ENCODE results near the gene WASHC2A.
"Not testable (repeated sequence)": the region's sequence is repeated elsewhere in the genome, so short reads cannot be mapped to it uniquely, and the experiment has no call there.

Gene WASHC2A

GRCh38 chr10:50101747-50102146 is 34.0 kb downstream of the WASHC2A start:
- not testable (repeated sequence) for H3K27ac ChIP-seq; H3K4me3 ChIP-seq (ENCODE audit: low read depth in 1 of 2, low read length in 1 of 2); H3K9me3 ChIP-seq; H3K4me1 ChIP-seq (ENCODE audit: control insufficient read depth in 1 of 2, insufficient read depth in 1 of 2, low read depth in 1 of 2, low read length in 1 of 2); H3K27me3 ChIP-seq
- peaks cover 39% of the 10 kb centered on the region for H3K36me3 ChIP-seq

DNA sequence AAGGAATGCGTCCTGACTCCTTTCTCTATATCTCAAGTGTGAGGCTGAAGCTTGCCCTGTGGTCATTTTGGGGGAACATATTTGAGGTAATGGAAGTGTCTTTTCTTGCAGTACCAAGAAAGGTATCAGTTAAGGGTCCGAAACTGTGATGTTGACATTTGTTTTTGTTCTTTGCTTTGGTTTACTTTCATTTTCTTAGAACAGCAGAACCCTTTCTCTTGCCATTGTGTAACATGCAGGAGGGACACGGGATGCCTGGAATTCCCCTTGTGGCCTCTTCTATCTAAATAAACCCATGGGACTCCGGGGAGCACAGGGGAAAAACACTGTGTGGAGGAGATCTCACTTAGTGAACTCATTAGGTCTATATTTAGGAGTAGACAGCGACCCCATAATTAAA is 34.5 kb downstream of the WASHC2A start:
- H3K9me3 ChIP-seq; H3K4me3 ChIP-seq (ENCODE audit: low read depth in 1 of 2, low read length in 1 of 2); H3K4me1 ChIP-seq (ENCODE audit: control insufficient read depth in 1 of 2, insufficient read depth in 1 of 2, low read depth in 1 of 2, low read length in 1 of 2); H3K27ac ChIP-seq; H3K27me3 ChIP-seq: not testable (repeated sequence)
- H3K36me3 ChIP-seq, result peaks cover 39% of the 10 kb centered on the region

DNA sequence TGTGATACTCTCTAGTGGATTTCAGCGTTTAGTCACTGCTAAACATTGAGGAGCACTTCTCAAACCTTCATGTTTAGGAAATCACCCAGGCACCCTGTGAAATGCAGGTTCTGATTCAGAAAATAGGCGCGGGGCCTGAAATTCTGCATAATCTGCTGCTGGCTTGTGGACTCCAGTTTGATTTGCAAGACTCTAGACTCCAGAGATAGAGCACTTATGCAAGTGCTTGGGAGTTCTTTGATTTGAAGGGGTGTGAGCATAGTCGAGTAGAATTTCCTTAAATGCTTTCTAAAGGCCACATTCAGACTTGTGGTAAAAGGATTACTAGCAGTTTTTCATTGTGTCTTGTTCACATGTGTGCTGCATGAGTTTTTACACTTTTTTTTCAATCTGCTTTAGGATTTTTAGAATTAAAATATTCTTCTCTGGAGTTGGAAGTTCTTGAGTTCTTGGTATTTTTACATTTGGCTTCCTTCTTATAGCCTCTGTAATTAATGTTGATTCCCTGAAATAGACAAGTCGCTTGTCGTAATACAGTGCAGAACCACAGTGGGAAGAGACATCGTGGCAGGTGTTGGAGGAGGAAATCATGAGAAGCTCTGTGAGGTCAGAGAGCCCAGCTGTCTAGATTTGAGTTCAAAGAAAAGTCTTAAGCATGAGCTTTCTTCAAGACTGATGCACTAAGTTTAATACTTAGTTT is 41.4 kb downstream of the WASHC2A start:
- H3K36me3 ChIP-seq, result peaks cover 13% of the 10 kb centered on the region
- not testable (repeated sequence) for H3K4me3 ChIP-seq (ENCODE audit: low read depth in 1 of 2, low read length in 1 of 2); H3K27me3 ChIP-seq; H3K27ac ChIP-seq; H3K4me1 ChIP-seq (ENCODE audit: control insufficient read depth in 1 of 2, insufficient read depth in 1 of 2, low read depth in 1 of 2, low read length in 1 of 2); H3K9me3 ChIP-seq

DNA sequence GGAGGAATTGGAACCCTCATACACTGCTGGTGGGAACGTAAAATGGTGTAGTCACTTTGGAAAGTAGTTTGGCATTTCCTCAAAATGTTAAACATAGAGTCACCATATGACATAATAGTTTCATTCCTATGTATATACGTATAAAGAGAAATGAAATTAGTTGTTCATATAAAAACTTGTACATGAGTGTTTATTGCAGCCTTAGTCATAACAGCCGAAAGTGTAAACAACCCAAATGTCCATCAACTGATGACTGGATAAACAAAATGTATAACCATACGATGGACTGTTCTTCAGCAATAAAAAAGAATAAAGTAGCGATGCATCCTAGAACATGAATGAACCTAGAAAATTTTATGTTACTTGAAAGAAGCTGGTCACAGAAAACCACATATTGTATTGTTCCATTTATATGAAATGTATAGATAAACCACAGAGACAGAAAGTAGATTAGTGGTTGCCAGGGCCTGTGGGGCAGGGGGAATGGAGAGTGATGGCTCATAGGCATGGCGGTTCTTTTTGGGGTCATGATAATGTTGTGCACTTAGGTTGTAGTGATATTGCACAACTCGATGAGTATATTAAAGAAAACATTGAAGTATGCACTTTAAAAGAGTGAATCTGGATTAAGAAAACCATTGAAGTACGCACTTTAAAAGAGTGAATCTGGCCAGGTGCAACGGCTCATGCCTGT is 44.8 kb downstream of the WASHC2A start:
- not testable (repeated sequence) for H3K4me1 ChIP-seq (ENCODE audit: control insufficient read depth in 1 of 2, insufficient read depth in 1 of 2, low read depth in 1 of 2, low read length in 1 of 2); H3K4me3 ChIP-seq (ENCODE audit: low read depth in 1 of 2, low read length in 1 of 2); H3K27me3 ChIP-seq; H3K27ac ChIP-seq; H3K9me3 ChIP-seq
- H3K36me3 ChIP-seq, result peaks cover 11% of the 10 kb centered on the region

DNA sequence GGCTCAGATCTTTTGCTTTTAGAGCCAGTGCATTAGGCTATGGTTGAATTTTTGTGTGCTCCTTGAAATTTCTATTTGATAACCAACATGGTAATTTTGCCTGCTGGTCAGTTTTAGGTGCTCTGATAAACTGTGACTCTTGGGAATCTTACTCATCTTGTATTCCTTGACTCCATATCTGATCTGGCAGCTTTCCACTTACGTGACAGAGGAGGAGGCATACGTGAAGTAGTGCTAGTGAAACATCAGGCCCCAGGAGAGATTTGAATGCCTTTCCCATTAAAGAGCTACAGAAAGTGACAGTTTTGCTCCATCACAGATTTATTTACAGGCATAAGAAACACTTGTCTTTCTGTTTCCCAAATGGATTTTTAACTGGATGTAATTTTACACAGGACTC is 59.0 kb downstream of the WASHC2A start:
- H3K27me3 ChIP-seq; H3K4me1 ChIP-seq (ENCODE audit: control insufficient read depth in 1 of 2, insufficient read depth in 1 of 2, low read depth in 1 of 2, low read length in 1 of 2); H3K9me3 ChIP-seq; H3K27ac ChIP-seq; H3K4me3 ChIP-seq (ENCODE audit: low read depth in 1 of 2, low read length in 1 of 2): not testable (repeated sequence)
- H3K36me3 ChIP-seq, result peaks cover 43% of the 10 kb centered on the region

DNA sequence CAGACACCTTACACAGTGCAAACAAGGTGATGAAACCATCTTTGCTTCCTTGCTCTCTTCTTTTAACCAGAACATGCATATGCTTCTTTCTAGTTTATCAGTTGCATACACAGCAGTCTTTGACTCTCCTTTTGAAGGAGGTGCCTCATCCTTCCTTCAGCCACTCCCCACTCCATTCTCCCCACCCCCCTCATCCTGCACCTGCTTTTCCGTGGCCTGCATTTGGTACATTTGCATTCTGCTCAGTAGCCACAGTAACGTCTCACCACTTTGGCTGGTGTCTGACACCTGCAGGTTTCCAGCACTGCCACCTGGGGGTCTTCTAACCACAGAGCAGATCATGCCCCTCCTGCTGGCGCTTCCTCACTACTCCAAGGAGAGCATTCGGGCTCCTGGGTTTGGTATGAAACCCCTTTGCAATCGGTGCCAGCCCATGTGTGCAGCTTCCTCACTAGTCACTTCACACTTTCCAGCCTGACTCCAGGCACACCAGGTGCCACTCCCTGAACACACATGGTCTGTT is 60.1 kb downstream of the WASHC2A start:
- not testable (repeated sequence) for H3K27me3 ChIP-seq; H3K9me3 ChIP-seq; H3K4me3 ChIP-seq (ENCODE audit: low read depth in 1 of 2, low read length in 1 of 2); H3K27ac ChIP-seq; H3K4me1 ChIP-seq (ENCODE audit: control insufficient read depth in 1 of 2, insufficient read depth in 1 of 2, low read depth in 1 of 2, low read length in 1 of 2)
- peaks cover 54% of the 10 kb centered on the region for H3K36me3 ChIP-seq

DNA sequence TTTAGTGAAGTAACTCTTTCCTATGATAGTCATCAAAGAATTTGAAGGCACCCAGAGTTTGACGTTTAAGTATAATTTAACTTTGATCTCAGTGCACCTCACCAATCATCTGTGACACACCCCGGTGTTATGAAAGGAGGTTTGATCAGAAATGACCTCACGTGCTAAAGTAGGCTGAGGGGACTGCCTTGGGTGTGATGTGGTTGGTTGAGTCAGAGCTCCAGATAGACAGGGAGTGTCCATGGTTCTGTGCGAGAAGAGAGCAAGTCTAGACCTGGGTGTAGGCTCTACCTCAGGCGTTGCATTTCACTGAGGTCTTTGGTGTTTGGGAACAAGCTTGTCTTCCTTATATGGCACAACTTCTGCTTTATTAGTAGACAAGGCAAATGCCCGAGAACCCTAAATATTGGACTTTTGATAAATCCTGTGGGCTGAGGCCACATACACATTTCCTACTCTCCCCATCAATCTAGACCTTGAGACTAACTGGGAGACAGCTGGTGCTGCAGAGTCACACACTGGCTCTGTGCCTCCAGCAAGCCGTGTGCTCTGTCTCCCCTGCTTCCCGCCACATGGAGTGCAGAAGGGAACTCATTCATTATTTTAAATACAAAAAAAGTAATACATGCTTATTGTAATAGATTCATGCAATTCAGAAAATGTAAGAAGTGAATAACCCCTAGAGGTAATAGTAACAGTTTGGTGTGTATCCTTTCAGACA is 63.7 kb downstream of the WASHC2A start:
- H3K27ac ChIP-seq; H3K4me3 ChIP-seq (ENCODE audit: low read depth in 1 of 2, low read length in 1 of 2); H3K27me3 ChIP-seq; H3K4me1 ChIP-seq (ENCODE audit: control insufficient read depth in 1 of 2, insufficient read depth in 1 of 2, low read depth in 1 of 2, low read length in 1 of 2); H3K9me3 ChIP-seq: not testable (repeated sequence)
- H3K36me3 ChIP-seq, result peaks cover 55% of the 10 kb centered on the region

DNA sequence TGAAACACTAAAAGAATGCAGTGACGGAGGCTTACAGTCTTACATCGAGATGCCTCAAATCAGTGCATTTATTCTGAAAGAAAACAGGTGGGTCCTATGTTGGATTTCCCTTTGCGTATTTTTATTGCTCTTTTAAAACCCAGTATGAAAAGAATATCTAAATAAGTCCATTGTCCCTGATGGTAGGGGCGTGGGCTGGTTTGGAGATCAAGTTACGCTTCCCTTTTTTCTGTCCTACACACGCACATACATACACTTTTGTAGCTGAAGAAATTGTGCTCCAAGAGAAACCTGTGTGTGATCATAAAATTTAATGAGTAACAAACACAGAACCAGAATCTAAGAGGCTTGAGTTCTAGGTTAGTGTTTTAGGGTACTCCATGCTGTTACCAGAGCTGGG is 64.6 kb downstream of the WASHC2A start:
- not testable (repeated sequence) for H3K9me3 ChIP-seq; H3K4me1 ChIP-seq (ENCODE audit: control insufficient read depth in 1 of 2, insufficient read depth in 1 of 2, low read depth in 1 of 2, low read length in 1 of 2); H3K4me3 ChIP-seq (ENCODE audit: low read depth in 1 of 2, low read length in 1 of 2); H3K27ac ChIP-seq; H3K27me3 ChIP-seq
- H3K36me3 ChIP-seq, result peaks cover 47% of the 10 kb centered on the region

DNA sequence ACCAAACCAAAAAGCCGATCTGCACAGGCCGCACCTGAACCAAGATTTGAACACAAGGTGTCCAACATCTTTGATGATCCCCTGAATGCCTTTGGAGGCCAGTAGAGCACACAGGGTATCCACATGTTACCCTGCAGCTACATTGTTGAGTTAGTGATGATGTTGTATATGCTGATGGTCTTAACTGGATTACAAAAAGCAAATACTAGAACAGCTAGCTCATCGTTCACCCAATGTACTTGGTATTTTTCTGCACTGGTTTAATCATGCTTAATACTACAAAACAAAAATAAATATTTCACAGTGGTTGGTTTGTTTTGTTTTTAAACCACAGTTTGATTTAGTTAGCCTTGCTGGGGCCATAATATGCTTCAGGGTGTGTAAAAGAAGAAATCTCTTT is 65.1 kb downstream of the WASHC2A start:
- H3K36me3 ChIP-seq, result peaks cover 46% of the 10 kb centered on the region
- not testable (repeated sequence) for H3K9me3 ChIP-seq

DNA sequence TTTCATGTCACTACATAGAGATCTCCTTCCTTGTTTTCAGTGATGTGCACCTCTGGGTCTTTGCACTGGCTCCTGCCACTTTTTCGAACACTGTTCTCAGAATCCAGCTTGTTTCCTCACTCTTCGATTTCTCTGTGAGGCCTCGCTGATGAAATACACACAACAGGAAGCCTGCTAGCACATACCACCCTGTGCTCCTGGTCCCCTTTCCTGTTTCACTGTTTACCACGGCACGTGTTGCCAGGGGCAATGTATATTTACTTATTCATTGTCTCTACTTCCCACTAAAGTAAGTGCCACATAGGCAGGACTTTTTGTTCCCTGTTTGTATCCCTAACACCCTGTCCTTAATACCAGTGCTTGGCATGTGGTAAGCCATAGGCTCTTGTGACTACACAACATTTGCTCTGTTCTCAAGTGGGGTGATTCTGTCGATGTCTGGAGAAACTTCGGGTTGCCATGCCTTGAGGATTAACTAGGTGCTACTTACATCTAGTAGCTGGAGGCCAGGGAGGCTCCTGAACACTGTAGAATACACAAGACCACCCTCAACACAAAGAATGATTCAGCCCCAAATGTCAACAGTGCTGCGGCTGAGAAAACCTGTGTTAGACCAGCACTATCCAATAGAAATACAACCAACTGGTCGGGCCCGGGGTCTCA is 75.9 kb downstream of the WASHC2A start:
- H3K4me3 ChIP-seq (ENCODE audit: low read depth in 1 of 2, low read length in 1 of 2); H3K27ac ChIP-seq; H3K27me3 ChIP-seq; H3K9me3 ChIP-seq; H3K4me1 ChIP-seq (ENCODE audit: control insufficient read depth in 1 of 2, insufficient read depth in 1 of 2, low read depth in 1 of 2, low read length in 1 of 2); H3K36me3 ChIP-seq: not testable (repeated sequence)

More for the DNA sequence above, 65.1 kb downstream of the WASHC2A start:
- H3K4me3 ChIP-seq (ENCODE audit: low read depth in 1 of 2, low read length in 1 of 2); H3K27ac ChIP-seq; H3K4me1 ChIP-seq (ENCODE audit: control insufficient read depth in 1 of 2, insufficient read depth in 1 of 2, low read depth in 1 of 2, low read length in 1 of 2); H3K27me3 ChIP-seq: not testable (repeated sequence)

DNA sequence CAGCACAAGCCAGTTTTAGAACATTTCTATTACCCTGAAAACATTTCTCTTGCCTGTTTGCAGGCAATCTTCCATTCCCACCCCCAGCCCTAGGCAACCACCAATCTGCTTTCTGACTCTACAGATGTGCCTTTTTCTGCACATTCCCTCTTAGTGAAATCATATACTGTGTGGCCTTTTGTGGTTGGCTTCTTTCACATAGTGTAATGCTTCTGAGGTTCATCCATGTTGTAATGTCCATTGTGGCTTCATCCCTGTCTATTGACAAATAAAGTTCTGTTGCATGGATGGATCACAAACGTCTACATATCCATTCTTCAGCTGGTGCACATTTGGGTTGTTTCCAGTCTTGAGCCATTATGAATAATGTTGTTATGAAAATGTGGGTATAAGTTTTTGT is 77.8 kb downstream of the WASHC2A start:
- H3K4me1 ChIP-seq (ENCODE audit: control insufficient read depth in 1 of 2, insufficient read depth in 1 of 2, low read depth in 1 of 2, low read length in 1 of 2); H3K27ac ChIP-seq; H3K36me3 ChIP-seq; H3K9me3 ChIP-seq; H3K27me3 ChIP-seq; H3K4me3 ChIP-seq (ENCODE audit: low read depth in 1 of 2, low read length in 1 of 2): not testable (repeated sequence)
